NCI-H1694 (cell line): Measurements from ENCODE around the gene SPRED2.

Source experiments
- DNase-seq: peaks from one replicate; lab custom pipeline; 2025; lab: John Stamatoyannopoulos, UW

SPRED2 gene

GRCh38 chr2:65438137-65438899, 5.9 kb upstream of the SPRED2 start:
- DNase-seq: no peak

GRCh38 chr2:65437392-65438135, 5.2 kb upstream of the SPRED2 start:
- no peak for DNase-seq

- DNase-seq: no peak
Measured at GRCh38 chr2:65436824-65437221, 4.4 kb upstream of the SPRED2 start.

GRCh38 chr2:65436169-65436823, 3.9 kb upstream of the SPRED2 start:
- peak; percentile 51 for DNase-seq

GRCh38 chr2:65435625-65436168, 3.3 kb upstream of the SPRED2 start:
- peak; percentile 62 for DNase-seq

- DNase-seq: no peak
Measured at GRCh38 chr2:65434592-65435241, 2.3 kb upstream of the SPRED2 start.

GRCh38 chr2:65431421-65432226, 775 bp downstream of the SPRED2 start:
- DNase-seq: peak; percentile 8

- DNase-seq: peak; percentile 72
Measured at GRCh38 chr2:65430603-65431420, 1.6 kb downstream of the SPRED2 start.

- peak; percentile 6 for DNase-seq
Measured at GRCh38 chr2:65429786-65430602, 2.4 kb downstream of the SPRED2 start.

GRCh38 chr2:65427532-65427931, 4.9 kb downstream of the SPRED2 start:
- no peak for DNase-seq

- DNase-seq: no peak
Measured at GRCh38 chr2:65425276-65425675, 7.1 kb downstream of the SPRED2 start.

GRCh38 chr2:65424391-65424790, 8.0 kb downstream of the SPRED2 start:
- DNase-seq: no peak

- no peak for DNase-seq
Measured at GRCh38 chr2:65421432-65421748, 11.0 kb downstream of the SPRED2 start.

- no peak for DNase-seq
Measured at GRCh38 chr2:65420712-65421431, 11.5 kb downstream of the SPRED2 start.

GRCh38 chr2:65417509-65418085, 14.8 kb downstream of the SPRED2 start:
- DNase-seq: no peak

- DNase-seq: no peak
Measured at GRCh38 chr2:65416945-65417344, 15.5 kb downstream of the SPRED2 start.

- no peak for DNase-seq
Measured at GRCh38 chr2:65416321-65416720, 16.1 kb downstream of the SPRED2 start.

- DNase-seq: no peak
Measured at GRCh38 chr2:65415091-65415490, 17.3 kb downstream of the SPRED2 start.

- no peak for DNase-seq
Measured at GRCh38 chr2:65413610-65414009, 18.8 kb downstream of the SPRED2 start.
